ENCODE data around the gene NID2.

Gene NID2

GRCh38 chr14:52110441-52111086, 41.7 kb upstream of the NID2 start:
- H3K4me1 ChIP-seq (ENCODE audit: control insufficient read depth in 1 of 2, insufficient read depth in 1 of 2, low read depth in 1 of 2, low read length in 1 of 2) = no peaks in the 10 kb centered on the region
- no peak overlapping the region for H3K27ac ChIP-seq
- no peaks in the 10 kb centered on the region for H3K9me3 ChIP-seq
- H3K27me3 ChIP-seq = no peaks in the 10 kb centered on the region
- H3K4me3 ChIP-seq (ENCODE audit: low read depth in 1 of 2, low read length in 1 of 2) = no peak overlapping the region
- TF ChIP-seq, protein P1, sequence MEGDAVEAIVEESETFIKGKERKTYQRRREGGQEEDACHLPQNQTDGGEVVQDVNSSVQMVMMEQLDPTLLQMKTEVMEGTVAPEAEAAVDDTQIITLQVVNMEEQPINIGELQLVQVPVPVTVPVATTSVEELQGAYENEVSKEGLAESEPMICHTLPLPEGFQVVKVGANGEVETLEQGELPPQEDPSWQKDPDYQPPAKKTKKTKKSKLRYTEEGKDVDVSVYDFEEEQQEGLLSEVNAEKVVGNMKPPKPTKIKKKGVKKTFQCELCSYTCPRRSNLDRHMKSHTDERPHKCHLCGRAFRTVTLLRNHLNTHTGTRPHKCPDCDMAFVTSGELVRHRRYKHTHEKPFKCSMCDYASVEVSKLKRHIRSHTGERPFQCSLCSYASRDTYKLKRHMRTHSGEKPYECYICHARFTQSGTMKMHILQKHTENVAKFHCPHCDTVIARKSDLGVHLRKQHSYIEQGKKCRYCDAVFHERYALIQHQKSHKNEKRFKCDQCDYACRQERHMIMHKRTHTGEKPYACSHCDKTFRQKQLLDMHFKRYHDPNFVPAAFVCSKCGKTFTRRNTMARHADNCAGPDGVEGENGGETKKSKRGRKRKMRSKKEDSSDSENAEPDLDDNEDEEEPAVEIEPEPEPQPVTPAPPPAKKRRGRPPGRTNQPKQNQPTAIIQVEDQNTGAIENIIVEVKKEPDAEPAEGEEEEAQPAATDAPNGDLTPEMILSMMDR (IDR thresholded peaks at IDR 0.05) = no peak
- H3K36me3 ChIP-seq = no peaks in the 10 kb centered on the region

DNA sequence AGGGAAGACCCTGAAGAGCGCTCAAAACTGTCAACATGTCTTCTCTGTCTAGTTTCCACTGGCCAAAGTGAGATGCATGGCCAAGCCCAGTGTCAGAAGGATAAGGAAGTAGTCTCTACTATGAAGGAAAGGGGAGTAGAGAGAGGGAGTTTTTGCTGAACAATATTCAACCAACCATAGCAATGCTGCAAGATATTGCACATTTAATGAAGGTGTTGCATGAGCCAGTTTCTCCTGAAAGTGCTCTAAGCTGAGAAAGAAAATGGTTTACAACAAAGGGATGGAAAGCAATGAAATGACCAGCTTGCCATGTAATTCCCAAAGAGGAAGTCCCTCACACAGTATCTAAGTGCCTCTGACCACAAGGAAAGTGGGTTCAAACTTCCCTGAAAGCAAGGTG, 40.0 kb upstream of the NID2 start:
- no peaks in the 10 kb centered on the region for H3K36me3 ChIP-seq
- no peaks in the 10 kb centered on the region for H3K4me1 ChIP-seq (ENCODE audit: control insufficient read depth in 1 of 2, insufficient read depth in 1 of 2, low read depth in 1 of 2, low read length in 1 of 2)

GRCh38 chr14:52106840-52107239, 38.0 kb upstream of the NID2 start:
- Histone ChIP-seq H3K27me3 (no peaks in the 10 kb centered on the region), H3K27ac (no peak overlapping the region), H3K4me1 (ENCODE audit: control insufficient read depth in 1 of 2, insufficient read depth in 1 of 2, low read depth in 1 of 2, low read length in 1 of 2) (no peaks in the 10 kb centered on the region), H3K36me3 (no peaks in the 10 kb centered on the region), H3K4me3 (ENCODE audit: low read depth in 1 of 2, low read length in 1 of 2) (no peak overlapping the region), H3K9me3 (no peaks in the 10 kb centered on the region)
- TF ChIP-seq, protein P1 (IDR thresholded peaks at IDR 0.05) = no peak

More for the DNA sequence above, 40.0 kb upstream of the NID2 start:
- TF ChIP-seq, protein P1 (IDR thresholded peaks at IDR 0.05) = no peak
- no peaks in the 10 kb centered on the region for H3K27me3 ChIP-seq
- no peaks in the 10 kb centered on the region for H3K9me3 ChIP-seq
- no peak overlapping the region for H3K4me3 ChIP-seq (ENCODE audit: low read depth in 1 of 2, low read length in 1 of 2)
- no peak overlapping the region for H3K27ac ChIP-seq

GRCh38 chr14:52103416-52103815, 34.6 kb upstream of the NID2 start:
- no peaks in the 10 kb centered on the region for H3K9me3 ChIP-seq
- no peaks in the 10 kb centered on the region for H3K36me3 ChIP-seq
- no peaks in the 10 kb centered on the region for H3K4me1 ChIP-seq (ENCODE audit: control insufficient read depth in 1 of 2, insufficient read depth in 1 of 2, low read depth in 1 of 2, low read length in 1 of 2)
- H3K27me3 ChIP-seq = no peaks in the 10 kb centered on the region
- TF ChIP-seq, protein P1 (IDR thresholded peaks at IDR 0.05) = no peak
- no peak overlapping the region for H3K4me3 ChIP-seq (ENCODE audit: low read depth in 1 of 2, low read length in 1 of 2)
- no peak overlapping the region for H3K27ac ChIP-seq

GRCh38 chr14:52095794-52096193, 26.9 kb upstream of the NID2 start:
- TF ChIP-seq, protein P1 (IDR thresholded peaks at IDR 0.05) = no peak
- no peak overlapping the region for H3K27ac ChIP-seq
- H3K36me3 ChIP-seq = no peaks in the 10 kb centered on the region
- H3K4me3 ChIP-seq (ENCODE audit: low read depth in 1 of 2, low read length in 1 of 2) = no peak overlapping the region
- H3K27me3 ChIP-seq = peaks cover 5% of the 10 kb centered on the region
- H3K4me1 ChIP-seq (ENCODE audit: control insufficient read depth in 1 of 2, insufficient read depth in 1 of 2, low read depth in 1 of 2, low read length in 1 of 2) = no peaks in the 10 kb centered on the region
- H3K9me3 ChIP-seq = no peaks in the 10 kb centered on the region
